Activated CD8-positive, alpha-beta memory T cell treated with anti-CD3 and anti-CD28 coated beads, Interleukin-2, amount 50 U/mL, for 24 hours (primary cell): ENCODE results near the gene CD72.
A peak's percentile ranks its signal among the peaks of the same experiment; 100 is the strongest.
"Not testable (repeated sequence)": the region's sequence is repeated elsewhere in the genome, so short reads cannot be mapped to it uniquely, and the experiment has no call there.

Experiments used
- DNase-seq: peaks from one replicate; pipeline ENCODE4 v3.0.0-alpha.2; 2020; ENCODE audit errors: extremely low read depth

CD72 gene

GRCh38 chr9:35616681-35617459 lies 1.3 kb downstream of the CD72 start:
- peak; percentile 37 for DNase-seq

- no peak for DNase-seq
Observed at GRCh38 chr9:35615981-35616680, 2.1 kb downstream of the CD72 start.

- DNase-seq: no peak
Observed at GRCh38 chr9:35612843-35613242, 5.4 kb downstream of the CD72 start.

GRCh38 chr9:35612066-35612465 lies 6.1 kb downstream of the CD72 start:
- not testable (repeated sequence) for DNase-seq

GRCh38 chr9:35611230-35611797 lies 6.9 kb downstream of the CD72 start:
- DNase-seq: no peak

- no peak for DNase-seq
Observed at GRCh38 chr9:35609820-35610163, 8.4 kb downstream of the CD72 start.

- DNase-seq: no peak
Observed at GRCh38 chr9:35609001-35609819, 9.0 kb downstream of the CD72 start.

- DNase-seq: no peak
Observed at GRCh38 chr9:35608221-35608620, 10.0 kb downstream of the CD72 start.

- no peak for DNase-seq
Observed at GRCh38 chr9:35606726-35607125, 11.5 kb downstream of the CD72 start.

- no peak for DNase-seq
Observed at GRCh38 chr9:35606138-35606504, 12.1 kb downstream of the CD72 start.

GRCh38 chr9:35605351-35606137 lies 12.7 kb downstream of the CD72 start:
- DNase-seq: no peak

- peak; percentile 39 for DNase-seq
Observed at GRCh38 chr9:35604578-35605350, 13.4 kb downstream of the CD72 start, which contains the start of gene TESK1. Gene TESK1, plus strand, starts transcription at chr9:35605262. Its CDS starts 358 bp downstream, at chr9:35605620.

- DNase-seq: peak; percentile 99
Observed at GRCh38 chr9:35603986-35604577, 14.1 kb downstream of the CD72 start.

- DNase-seq: no peak
Observed at GRCh38 chr9:35603506-35603985, 14.7 kb downstream of the CD72 start.

- no peak for DNase-seq
Observed at GRCh38 chr9:35599763-35600604, 18.2 kb downstream of the CD72 start.

- DNase-seq: no peak
Observed at GRCh38 chr9:35598866-35599590, 19.2 kb downstream of the CD72 start.

- not testable (repeated sequence) for DNase-seq
Observed at GRCh38 chr9:35596907-35597306, 21.3 kb downstream of the CD72 start.

- no peak for DNase-seq
Observed at GRCh38 chr9:35594471-35594870, 23.7 kb downstream of the CD72 start.
